ENCODE results near the gene DAZAP2.

DAZAP2 gene, protein sequence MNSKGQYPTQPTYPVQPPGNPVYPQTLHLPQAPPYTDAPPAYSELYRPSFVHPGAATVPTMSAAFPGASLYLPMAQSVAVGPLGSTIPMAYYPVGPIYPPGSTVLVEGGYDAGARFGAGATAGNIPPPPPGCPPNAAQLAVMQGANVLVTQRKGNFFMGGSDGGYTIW

GRCh38 chr12:51238510-51239334, at the start of gene DAZAP2:
TSS of gene DAZAP2 (plus strand) at chr12:51238826. CDS start at chr12:51238908, 82 bp downstream.
- DNase-seq = peak; percentile 88

GRCh38 chr12:51189790-51190355, 48.8 kb upstream of the DAZAP2 start:
- DNase-seq = no peak

GRCh38 chr12:51190820-51191219, 47.8 kb upstream of the DAZAP2 start:
- no peak for DNase-seq

DNA sequence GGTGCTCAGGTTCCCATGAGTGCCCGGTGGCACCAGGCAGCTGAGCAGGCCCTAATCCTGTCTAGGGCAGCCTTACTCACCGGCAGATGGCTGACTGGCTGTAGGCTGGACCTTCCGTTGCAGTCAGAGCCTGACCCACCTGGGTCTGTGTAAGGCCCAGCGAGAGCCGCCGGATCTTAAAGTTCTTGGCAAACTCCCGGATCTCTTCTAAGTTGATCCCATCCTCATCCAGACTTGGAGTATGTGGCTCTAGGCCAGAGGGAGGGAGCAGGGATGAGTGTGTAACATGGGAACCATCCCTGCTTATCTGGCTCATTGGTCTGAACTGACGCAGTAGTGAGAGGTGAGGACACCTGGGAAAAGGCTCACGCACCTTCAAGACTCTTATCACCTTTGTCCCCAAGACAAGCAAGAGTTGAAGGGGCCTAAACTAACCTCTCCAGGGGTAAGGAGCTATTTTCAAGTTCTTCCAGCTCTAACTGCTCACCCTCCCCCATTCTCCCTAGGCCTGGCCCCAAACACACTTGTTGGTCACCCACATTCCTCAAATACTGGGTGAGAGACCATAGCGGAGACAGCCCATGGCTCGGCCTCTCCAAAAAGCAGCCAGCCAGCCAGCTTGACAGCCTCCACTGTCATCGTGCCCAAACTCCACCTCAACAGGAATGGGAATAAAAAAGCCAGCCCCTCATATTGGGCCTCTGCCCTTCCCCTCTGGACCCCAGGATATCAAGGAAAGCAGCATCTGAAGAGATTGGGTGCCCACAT, 46.9 kb upstream of the DAZAP2 start:
- no peak for DNase-seq

DNA sequence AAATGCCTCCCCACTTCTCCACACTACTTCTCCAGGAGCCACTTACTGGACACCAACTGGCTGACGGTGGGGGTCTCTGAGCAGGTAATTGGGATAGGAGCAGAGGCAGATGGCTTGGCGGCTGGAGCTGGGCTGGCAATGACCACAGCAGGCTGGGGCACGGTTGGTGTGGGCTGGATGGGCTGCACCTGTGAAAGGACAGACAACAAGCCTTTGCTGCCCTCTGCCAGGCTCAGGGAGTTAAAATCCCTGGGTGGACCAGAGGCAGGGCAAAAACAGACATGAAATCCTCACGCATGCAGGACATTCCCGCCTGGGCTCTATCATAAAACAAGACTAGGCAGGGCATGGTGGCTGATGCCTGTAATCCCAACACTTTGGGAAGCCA, 46.3 kb upstream of the DAZAP2 start:
- DNase-seq = no peak

- DNase-seq = no peak
Observed at GRCh38 chr12:51195841-51196240, 42.8 kb upstream of the DAZAP2 start.

- no peak for DNase-seq
Observed at GRCh38 chr12:51196547-51196946, 42.1 kb upstream of the DAZAP2 start.

- DNase-seq = no peak
Observed at GRCh38 chr12:51197736-51198567, 40.7 kb upstream of the DAZAP2 start.

- no peak for DNase-seq
Observed at GRCh38 chr12:51198568-51199365, 39.9 kb upstream of the DAZAP2 start.

- no peak for DNase-seq
Observed at GRCh38 chr12:51199366-51199945, 39.2 kb upstream of the DAZAP2 start.

- no peak for DNase-seq
Observed at GRCh38 chr12:51200156-51200555, 38.5 kb upstream of the DAZAP2 start.

DNA sequence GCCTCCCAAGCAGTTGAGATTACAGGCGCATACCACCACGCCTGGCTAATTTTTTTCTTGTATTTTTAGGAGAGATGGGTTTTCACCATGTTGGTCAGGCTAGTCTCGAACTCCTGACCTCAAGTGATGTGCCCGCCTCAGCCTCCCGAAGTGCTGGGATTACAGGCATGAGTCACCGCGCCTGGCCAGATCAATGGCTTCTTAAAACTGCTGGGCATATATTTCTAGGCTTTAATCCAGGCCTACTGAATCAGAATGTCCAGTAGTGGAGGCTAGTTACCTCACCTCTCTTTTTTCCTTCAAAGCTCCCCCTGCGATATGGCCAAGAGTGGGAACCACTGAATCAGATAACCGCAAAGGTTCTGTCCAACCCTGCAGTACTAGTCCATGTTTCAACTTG, 37.8 kb upstream of the DAZAP2 start:
- no peak for DNase-seq

- no peak for DNase-seq
Observed at GRCh38 chr12:51202718-51203117, 35.9 kb upstream of the DAZAP2 start.

- DNase-seq = no peak
Observed at GRCh38 chr12:51205350-51205749, 33.3 kb upstream of the DAZAP2 start.

DNA sequence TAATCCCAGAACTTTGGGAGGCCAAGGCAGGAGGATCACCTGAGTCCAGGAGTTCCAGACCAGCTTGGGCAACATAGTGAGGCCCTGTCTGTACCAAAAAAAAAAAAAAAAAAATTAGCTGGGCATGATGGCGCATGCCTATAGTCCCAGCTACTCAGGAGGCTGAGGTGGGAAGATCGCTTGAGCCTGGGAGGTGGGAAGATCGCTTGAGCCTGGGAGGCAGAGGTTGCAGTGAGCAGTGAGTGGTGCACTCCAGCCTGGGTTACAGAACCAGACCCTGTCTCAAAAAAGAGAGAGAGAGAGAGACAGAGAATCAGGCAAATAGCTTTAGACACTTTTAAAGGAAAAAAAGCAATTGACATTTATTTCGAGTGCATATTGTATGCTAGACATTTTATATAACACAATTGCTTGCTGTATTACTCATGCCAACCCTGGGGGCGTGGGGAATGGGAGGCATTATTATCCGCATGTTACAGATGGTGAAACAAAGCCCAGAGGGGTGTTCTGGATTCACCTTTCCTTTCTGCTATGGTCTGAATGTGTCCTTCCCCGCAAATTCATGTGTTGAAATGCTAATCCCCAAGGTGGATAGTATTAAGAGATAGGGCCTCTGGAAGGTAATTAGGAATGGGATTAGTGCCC, 30.5 kb upstream of the DAZAP2 start:
- DNase-seq = no peak

DNA sequence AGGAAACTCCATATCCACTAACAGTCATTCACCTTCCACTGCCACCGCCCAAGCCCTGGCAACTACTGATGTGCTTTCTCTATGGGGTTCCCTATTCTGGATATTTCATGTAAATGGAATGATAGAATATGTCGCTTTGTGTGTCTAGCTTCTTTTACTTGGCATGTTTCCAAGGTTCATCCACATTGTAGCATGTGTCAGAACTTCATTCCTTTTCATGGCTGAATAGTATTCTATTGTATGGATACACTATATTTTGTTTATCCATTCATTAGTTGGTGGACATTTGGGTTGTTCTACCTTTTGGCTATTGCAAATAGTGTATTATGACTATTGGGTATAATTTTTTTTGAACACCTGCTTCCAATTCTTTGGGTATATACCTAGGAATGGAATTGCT, 29.4 kb upstream of the DAZAP2 start:
- DNase-seq = no peak

GRCh38 chr12:51210690-51211395, 27.8 kb upstream of the DAZAP2 start:
- no peak for DNase-seq

DNA sequence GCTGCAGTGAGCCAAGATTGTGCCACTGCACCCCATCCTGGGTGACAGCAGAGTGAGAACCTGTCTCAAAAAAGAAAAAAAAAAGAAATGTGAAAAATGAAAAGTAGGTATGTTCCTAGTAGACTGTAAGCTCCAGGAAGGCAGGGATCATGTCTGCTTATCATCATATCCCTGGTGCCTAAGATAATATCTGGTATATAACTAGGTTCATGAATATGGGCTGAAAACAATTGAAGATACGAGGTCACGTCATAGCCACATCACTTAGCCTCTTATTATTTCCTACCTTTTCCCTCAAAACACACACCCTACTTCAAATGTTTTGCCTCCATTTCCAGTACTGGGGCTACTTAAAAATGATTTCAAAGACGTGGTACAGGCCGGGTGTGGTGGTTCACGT, 23.7 kb upstream of the DAZAP2 start:
- DNase-seq = no peak

DNA sequence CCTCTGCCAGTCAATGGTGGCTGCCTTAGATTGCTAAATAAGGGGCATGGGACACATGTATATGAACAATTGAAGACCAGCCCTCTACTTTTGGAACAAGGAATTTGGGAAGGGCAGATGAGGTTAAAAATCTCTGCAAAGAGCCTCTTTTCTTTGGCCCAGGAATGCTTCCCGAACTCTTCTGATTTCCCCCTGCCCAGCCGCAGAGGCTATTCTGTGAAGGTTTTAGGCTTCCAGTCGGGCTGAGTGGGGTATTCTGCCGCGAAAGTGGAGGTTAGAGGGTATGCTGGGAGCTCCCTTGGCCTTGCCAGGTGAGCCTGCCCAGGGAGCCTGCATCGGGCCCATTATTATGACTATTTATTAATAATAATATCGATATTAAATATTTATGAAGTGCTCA, 22.0 kb upstream of the DAZAP2 start:
- no peak for DNase-seq

All from activated CD4-positive, alpha-beta T cell treated with anti-CD3 and anti-CD28 coated beads, Interleukin-2, amount 50 U/mL, for 4 hours (primary cell).